Measurements from ENCODE around the gene CNTNAP5. TPM values are rescaled to one million over a fixed set of nuclear protein-coding genes. Genes with fewer than 3 reads are reported as not detected.
"Not testable (repeated sequence)": the region's sequence is repeated elsewhere in the genome, so short reads cannot be mapped to it uniquely, and the experiment has no call there.

Gene CNTNAP5
- total RNA-seq, 1 donor from 2014 or later = not detected

GRCh38 chr2:124407836-124408534, 382.9 kb downstream of the CNTNAP5 start:
- DNase-seq (ENCODE audit: extremely low read depth, low read depth, low spot score) = not testable (repeated sequence)

- DNase-seq (ENCODE audit: extremely low read depth, low read depth, low spot score) = no peak
These were observed 399.0 kb downstream of the CNTNAP5 start for GRCh38 chr2:124424074-124424473.

GRCh38 chr2:124426122-124426521, 401.0 kb downstream of the CNTNAP5 start:
- DNase-seq (ENCODE audit: extremely low read depth, low read depth, low spot score) = no peak

GRCh38 chr2:124426625-124427024, 401.5 kb downstream of the CNTNAP5 start:
- DNase-seq (ENCODE audit: extremely low read depth, low read depth, low spot score) = no peak

- DNase-seq (ENCODE audit: extremely low read depth, low read depth, low spot score) = no peak
These were observed 412.7 kb downstream of the CNTNAP5 start for GRCh38 chr2:124437811-124438210.

GRCh38 chr2:124450481-124450880, 425.4 kb downstream of the CNTNAP5 start:
- no peak for DNase-seq (ENCODE audit: extremely low read depth, low read depth, low spot score)

- DNase-seq (ENCODE audit: extremely low read depth, low read depth, low spot score) = no peak
These were observed 451.2 kb downstream of the CNTNAP5 start for GRCh38 chr2:124476291-124476690.

- no peak for DNase-seq (ENCODE audit: extremely low read depth, low read depth, low spot score)
These were observed 453.7 kb downstream of the CNTNAP5 start for GRCh38 chr2:124478761-124479160.

- DNase-seq (ENCODE audit: extremely low read depth, low read depth, low spot score) = no peak
These were observed 455.9 kb downstream of the CNTNAP5 start for GRCh38 chr2:124480958-124481357.

GRCh38 chr2:124482044-124482443, 457.0 kb downstream of the CNTNAP5 start:
- DNase-seq (ENCODE audit: extremely low read depth, low read depth, low spot score) = no peak

GRCh38 chr2:124482551-124482950, 457.5 kb downstream of the CNTNAP5 start:
- no peak for DNase-seq (ENCODE audit: extremely low read depth, low read depth, low spot score)

- no peak for DNase-seq (ENCODE audit: extremely low read depth, low read depth, low spot score)
These were observed 460.6 kb downstream of the CNTNAP5 start for GRCh38 chr2:124485659-124486058.

- DNase-seq (ENCODE audit: extremely low read depth, low read depth, low spot score) = no peak
These were observed 464.6 kb downstream of the CNTNAP5 start for GRCh38 chr2:124489686-124490085.

GRCh38 chr2:124501575-124502152, 476.6 kb downstream of the CNTNAP5 start:
- no peak for DNase-seq (ENCODE audit: extremely low read depth, low read depth, low spot score)

GRCh38 chr2:124514236-124514635, 489.1 kb downstream of the CNTNAP5 start:
- no peak for DNase-seq (ENCODE audit: extremely low read depth, low read depth, low spot score)

GRCh38 chr2:124520953-124521352, 495.9 kb downstream of the CNTNAP5 start:
- DNase-seq (ENCODE audit: extremely low read depth, low read depth, low spot score) = no peak

- DNase-seq (ENCODE audit: extremely low read depth, low read depth, low spot score) = no peak
These were observed 498.0 kb downstream of the CNTNAP5 start for GRCh38 chr2:124523096-124523495.

- DNase-seq (ENCODE audit: extremely low read depth, low read depth, low spot score) = no peak
These were observed 499.2 kb downstream of the CNTNAP5 start for GRCh38 chr2:124524155-124524915.

GRCh38 chr2:124526221-124526620, 501.1 kb downstream of the CNTNAP5 start:
- no peak for DNase-seq (ENCODE audit: extremely low read depth, low read depth, low spot score)

- no peak for DNase-seq (ENCODE audit: extremely low read depth, low read depth, low spot score)
These were observed 505.1 kb downstream of the CNTNAP5 start for GRCh38 chr2:124530203-124530602.

- DNase-seq (ENCODE audit: extremely low read depth, low read depth, low spot score) = no peak
These were observed 508.3 kb downstream of the CNTNAP5 start for GRCh38 chr2:124533226-124533954.
